Endothelial cell of umbilical vein (primary cell): ENCODE results near the gene CDK5R2. TPM values are rescaled to one million over a fixed set of nuclear protein-coding genes. Genes with fewer than 3 reads are reported as not detected.

Source experiments
- BruUV-seq: library from RNA; stranded (reverse); fragments of 400-500 nt; replicated peaks from 2 replicates; lab custom pipeline; 2021; lab: Mats Ljungman, UMichigan
- CTCF ChIA-PET: fragments of 300-600, 350-600 bp; sonication (Branson Sonifier 250); formaldehyde crosslinking; loops from one replicate; lab custom pipeline; 2021; ENCODE audit warnings: antibody characterized with exemption, inconsistent platforms; lab: Charles Lee
- POLR2A ChIA-PET: fragments of 300-600, 350-600 bp; sonication (Branson Sonifier 250); formaldehyde crosslinking; loops from one replicate; lab custom pipeline; 2021; ENCODE audit warnings: antibody characterized with exemption, inconsistent platforms; lab: Charles Lee
- DNase-seq: peaks from one replicate; pipeline ENCODE4 v3.0.0-alpha.2; 2011; ENCODE audit warnings: low read depth, low spot score
- FAIRE-seq: peaks from 2 replicates; lab custom pipeline; 2011; peaks lifted over from hg19 to GRCh38; lab: Jason Lieb, UNC
- H2AFZ ChIP-seq: 2 replicates; pipeline ENCODE4 v1.6.0; 2012; ENCODE audit warnings: low read depth, low read length, control low read depth, inconsistent platforms
- H3K27ac ChIP-seq: 2 replicates; pipeline ENCODE4 v1.5.1; 2011; ENCODE audit warnings: low read depth, mild to moderate bottlenecking, control low read depth, low read length, moderate library complexity; ENCODE audit not compliant: insufficient read depth
- H3K27me3 ChIP-seq, 2 experiments: 2 replicates each; pipeline versions ENCODE4 v1.6.0 to v1.6.1; 2011; ENCODE audit warnings: low read length in 2 of 2, mixed read lengths in 1 of 2; ENCODE audit not compliant: control insufficient read depth in 2 of 2, insufficient read depth in 2 of 2
- H3K36me3 ChIP-seq, 2 experiments: 2 replicates in 1 of 2; 3 replicates in 1 of 2; pipeline ENCODE4 v1.5.1; 2011; ENCODE audit warnings: low read length in 2 of 2, mild to moderate bottlenecking in 1 of 2, moderate library complexity in 1 of 2; ENCODE audit not compliant: control insufficient read depth in 2 of 2, insufficient read depth in 2 of 2; ENCODE audit errors: extremely low read depth in 1 of 2
- H3K4me1 ChIP-seq: 3 replicates; pipeline ENCODE4 v1.5.1; 2011; ENCODE audit warnings: mild to moderate bottlenecking, low read length; ENCODE audit not compliant: control insufficient read depth, insufficient read depth; ENCODE audit errors: extremely low read depth
- H3K4me2 ChIP-seq: 2 replicates; pipeline ENCODE4 v1.6.1; 2011; ENCODE audit warnings: low read length, control low read depth, mixed read lengths; ENCODE audit not compliant: insufficient read depth
- H3K4me3 ChIP-seq, 3 experiments: fragments of 200-600 bp in 1 of 3; sonication (generic), shearing (Covaris generic) in 1 of 3; replicated peaks in 1 of 3; 2 replicates each; pipeline ENCODE4 v1.5.1; 2011 to 2016; ENCODE audit warnings: control low read depth in 3 of 3, low read length in 3 of 3, mild to moderate bottlenecking in 2 of 3, inconsistent platforms in 1 of 3, low read depth in 1 of 3, moderate library complexity in 1 of 3; ENCODE audit not compliant: insufficient read depth in 1 of 3
- H3K79me2 ChIP-seq: 2 replicates; pipeline ENCODE4 v1.6.0; 2012; ENCODE audit warnings: low read length, inconsistent platforms; ENCODE audit not compliant: control insufficient read depth, insufficient read depth
- H3K9ac ChIP-seq: replicated peaks from 2 replicates; pipeline ENCODE3; 2011; ENCODE audit warnings: low read length, control low read depth; ENCODE audit not compliant: insufficient read depth; ENCODE audit errors: extremely low read depth
- H3K9me1 ChIP-seq: replicated peaks from 3 replicates; pipeline ENCODE4 v1.6.0; 2011; ENCODE audit warnings: mild to moderate bottlenecking, low read length; ENCODE audit not compliant: control insufficient read depth, insufficient read depth; ENCODE audit errors: extremely low read depth
- H3K9me3 ChIP-seq: replicated peaks from 2 replicates; pipeline ENCODE4 v1.5.1; 2012; ENCODE audit warnings: low read length, inconsistent platforms; ENCODE audit not compliant: control insufficient read depth, insufficient read depth
- H4K20me1 ChIP-seq: replicated peaks from 2 replicates; pipeline ENCODE3; 2011; ENCODE audit warnings: mild to moderate bottlenecking, low read length; ENCODE audit not compliant: control insufficient read depth, insufficient read depth; ENCODE audit errors: extremely low read depth
- CTCF ChIP-seq, 2 donors: IDR thresholded peaks; 1 replicate in 1 of 2; 2 replicates in 1 of 2; pipeline ENCODE4 v1.5.1; 2011; ENCODE audit warnings: low read length in 2 of 2, mild to moderate bottlenecking in 2 of 2, moderate library complexity in 2 of 2, control low read depth in 1 of 2, inconsistent platforms in 1 of 2, low read depth in 1 of 2; ENCODE audit not compliant: insufficient read depth in 1 of 2; ENCODE audit errors: extremely low read depth in 1 of 2
- EZH2 ChIP-seq: IDR thresholded peaks from 2 replicates; pipeline ENCODE4 v1.6.1; 2012; ENCODE audit warnings: borderline replicate concordance, low read depth, mild to moderate bottlenecking, moderate library complexity, low read length, inconsistent platforms; ENCODE audit not compliant: severe bottlenecking
- FOS ChIP-seq: IDR thresholded peaks from 2 replicates; pipeline ENCODE4 v1.6.1; 2011; ENCODE audit warnings: mild to moderate bottlenecking, low read length, moderate library complexity, borderline replicate concordance; ENCODE audit not compliant: insufficient read depth
- GATA2 ChIP-seq: IDR thresholded peaks from 2 replicates; pipeline ENCODE4 v1.7.0; 2011; ENCODE audit warnings: low read depth, mild to moderate bottlenecking, moderate library complexity, mixed read lengths, low read length; ENCODE audit not compliant: insufficient read length, insufficient read depth
- JUN ChIP-seq: IDR thresholded peaks from 2 replicates; pipeline ENCODE4 v1.6.1; 2011; ENCODE audit warnings: borderline replicate concordance, low read depth; ENCODE audit not compliant: insufficient read length, insufficient read depth
- MAX ChIP-seq: IDR thresholded peaks from 2 replicates; pipeline ENCODE4 v1.6.1; 2011; ENCODE audit not compliant: insufficient read depth, insufficient read length
- MYC ChIP-seq: IDR thresholded peaks from one replicate; pipeline ENCODE4 v1.6.1; 2011; ENCODE audit warnings: mild to moderate bottlenecking, low read depth, low read length
- POLR2A ChIP-seq: IDR thresholded peaks from 2 replicates; pipeline ENCODE4 v1.6.1; 2012; ENCODE audit warnings: low read depth, mild to moderate bottlenecking, control low read depth, low read length
- POLR2AphosphoS5 ChIP-seq: IDR thresholded peaks from 2 replicates; pipeline ENCODE4 v1.6.1; 2012; ENCODE audit warnings: low read depth, mild to moderate bottlenecking, control low read depth, low read length, moderate library complexity; ENCODE audit not compliant: insufficient read depth
- dilution Hi-C: fragments of 300-500 bp; cut with MboI; formaldehyde crosslinking; loops from one replicate; pipeline ENCODE4 v1.15.0; 2019; ENCODE audit warnings: low sequenced_read_pairs; ENCODE audit not compliant: extremely low pct_ligation_motif_present
- intact Hi-C: fragments of 100-400 bp; cut with micrococcal nuclease; formaldehyde crosslinking; loops from one replicate; pipeline ENCODE4 v1.10.0; 2022
- polyA plus RNA-seq, 4 experiments: library from polyadenylated mRNA; depleted of rRNA in 3 of 4; stranded (reverse) in 3 of 4; unstranded in 1 of 4; fragments of >200 nt; gene quantifications; 2 replicates each; pipeline versions ENCODE4 v1.2.1 to v1.2.3, GENCODE V29; 2011 to 2012; ENCODE audit warnings: missing spikeins in 1 of 4
- total RNA-seq: library from RNA; stranded (reverse); gene quantifications from 2 replicates; pipeline ENCODE4 v1.2.3, GENCODE V29; 2021

Gene CDK5R2
- total and polyA plus RNA-seq, 2 donors (not counting 3 experiments of a cell fraction or from before 2014, with no cell fraction given) = 0.03 TPM; not detected in 1

- no peaks in the 10 kb centered on the region for H3K79me2 ChIP-seq
- CTCF ChIA-PET = interaction anchor here (1.8 to 8.0 kb wide), 2 partner anchors 20 to 154 kb away, joined by 6 to 56 read pairs; no protein-coding TSS in a partner anchor
- no peak overlapping the region for H3K4me3 ChIP-seq
- dilution Hi-C loops = no loop called here
- intact Hi-C loops = no loop called here
- no peak overlapping the region for H3K9ac ChIP-seq
- H2AFZ ChIP-seq = no peak overlapping the region
- DNase-seq = no peak
- no peaks in the 10 kb centered on the region for H3K9me1 ChIP-seq
- no TSS peak for BruUV-seq
- no peak overlapping the region for H3K4me2 ChIP-seq
- no peak for FAIRE-seq
- peaks cover 66 to 70% of the 10 kb centered on the region in 2 experiments for H3K27me3 ChIP-seq
- H3K27ac ChIP-seq = no peak overlapping the region
- H3K9me3 ChIP-seq = no peaks in the 10 kb centered on the region
- H3K36me3 ChIP-seq = no peaks in the 10 kb centered on the region
- H3K4me1 ChIP-seq = no peaks in the 10 kb centered on the region
- POLR2A ChIA-PET = no interaction called here
- TF ChIP-seq JUN (no peak), POLR2A (no peak), MAX (no peak), EZH2 (no peak), POLR2AphosphoS5 (no peak), MYC (no peak), CTCF (IDR thresholded peaks at IDR 0.05; ENCODE audit: extremely low read depth in 1 of 2, insufficient read depth in 1 of 2, low read depth in 1 of 2, low read length in 2 of 2) (no peak), FOS (no peak), GATA2 (no peak)
- no peaks in the 10 kb centered on the region for H4K20me1 ChIP-seq
Measured at GRCh38 chr2:219000569-219000960, 41.1 kb downstream of the CDK5R2 start.
